NCI-H187 treated with DMSO at 0.1 percent for 48 hours (cell line): ENCODE measurements around the gene SMIM8.

Source experiments
- DNase-seq: peaks from one replicate; lab custom pipeline; 2025; lab: John Stamatoyannopoulos, UW

The SMIM8 gene

DNA sequence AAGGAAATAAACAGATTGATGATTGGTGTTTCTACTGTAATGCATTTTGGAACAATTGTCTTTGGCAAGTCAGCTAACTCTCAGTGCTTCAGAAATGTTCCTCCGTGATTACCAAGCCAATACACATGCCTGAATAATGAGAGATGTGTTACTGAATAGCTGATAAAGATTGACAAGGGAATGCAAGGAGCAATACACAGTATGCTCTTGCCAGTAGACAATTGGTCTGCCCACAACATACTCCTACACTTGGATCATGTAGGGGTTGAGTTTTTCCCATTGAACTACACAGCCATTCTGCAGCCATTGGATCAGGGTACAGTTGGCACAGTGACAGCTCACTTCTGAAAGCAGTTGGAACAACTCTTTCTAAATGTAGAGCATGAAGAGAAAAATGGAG lies 12.3 kb downstream of the SMIM8 start:
- DNase-seq, result no peak

DNA sequence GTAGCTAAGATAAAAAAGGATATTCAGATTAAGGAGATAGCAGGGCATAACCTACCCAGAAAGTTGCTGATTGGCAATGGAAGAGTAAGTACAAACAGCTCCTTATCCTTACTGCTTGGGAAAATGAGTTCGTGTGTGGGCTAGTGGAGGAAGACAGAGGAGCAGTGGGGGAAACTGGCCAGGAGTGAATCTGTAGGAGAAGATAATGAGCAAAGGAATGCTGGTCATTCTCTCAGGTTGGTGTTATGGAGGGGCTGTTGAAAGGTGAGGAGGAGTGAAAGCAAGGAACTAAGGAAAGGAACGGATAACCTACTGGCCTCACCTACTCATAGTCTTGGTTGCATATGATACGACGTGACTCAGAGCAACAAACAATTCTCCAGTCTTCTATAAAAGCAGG lies 14.0 kb downstream of the SMIM8 start:
- no peak for DNase-seq

GRCh38 chr6:87340230-87340629 lies 17.8 kb downstream of the SMIM8 start:
- no peak for DNase-seq

- no peak for DNase-seq
Observed at GRCh38 chr6:87341158-87341557, 18.8 kb downstream of the SMIM8 start.

- no peak for DNase-seq
Observed at GRCh38 chr6:87341899-87342298, 19.5 kb downstream of the SMIM8 start.

DNA sequence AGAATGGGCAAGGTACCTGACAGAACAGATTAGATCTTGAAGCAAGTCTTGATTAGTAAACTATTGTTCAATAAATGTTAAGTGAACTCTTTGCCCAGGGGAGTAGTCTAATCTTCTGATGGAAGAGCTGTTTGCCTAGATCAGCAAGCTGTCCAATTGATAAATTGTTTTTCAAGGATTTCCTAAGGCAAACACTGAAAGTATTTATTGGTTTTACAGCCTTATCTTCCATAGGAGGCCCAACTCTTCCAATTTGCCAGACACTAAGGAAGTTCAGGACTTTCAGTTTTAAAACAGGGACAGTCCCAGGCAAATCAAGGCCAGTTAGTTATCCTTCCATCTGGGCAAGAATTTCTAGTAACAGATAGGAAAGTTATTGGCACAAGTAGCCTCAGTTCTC lies 20.4 kb downstream of the SMIM8 start:
- DNase-seq, result no peak

DNA sequence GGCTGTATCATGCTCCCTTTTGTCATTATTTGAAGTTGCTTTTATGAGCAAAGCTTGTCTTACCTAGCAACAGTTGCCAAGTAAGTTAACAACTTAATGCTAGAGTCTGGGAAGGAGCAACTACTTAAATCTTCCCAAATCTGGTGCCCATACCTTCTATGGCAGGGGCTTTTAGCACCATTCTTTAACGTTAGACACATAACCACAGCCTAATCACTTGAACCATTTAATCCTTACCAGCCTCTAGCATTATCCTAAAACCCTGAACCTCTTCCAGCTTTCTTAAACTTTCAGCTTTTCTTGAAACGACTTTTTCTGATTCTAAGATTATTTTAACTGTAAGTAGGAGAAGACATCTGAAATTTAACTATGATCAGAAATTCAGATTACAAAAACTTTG lies 22.3 kb downstream of the SMIM8 start, which contains the start of gene C6orf163:
TSS of gene C6orf163 (plus strand) at position 83 of the 400 bp plus-strand sequence. CDS start at position 370, 287 bp downstream.
- no peak for DNase-seq

DNA sequence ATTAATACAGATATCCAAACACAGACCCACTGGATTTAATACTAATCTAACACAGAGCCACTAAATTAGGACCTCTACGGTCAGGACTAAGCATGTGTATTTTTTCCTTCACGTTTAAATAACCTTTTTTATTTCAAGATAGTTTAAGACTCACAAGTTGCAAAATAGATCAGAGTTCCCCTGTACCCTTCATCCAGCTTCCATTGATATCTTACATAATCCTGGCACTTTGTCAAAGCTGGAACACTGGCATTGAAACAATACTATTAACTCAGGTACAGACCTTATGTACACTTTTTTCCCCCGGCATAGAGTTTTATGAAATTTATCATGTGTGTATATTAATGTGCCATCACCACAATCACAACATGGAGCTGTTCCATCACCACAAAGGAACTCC lies 24.3 kb downstream of the SMIM8 start:
- no peak for DNase-seq

GRCh38 chr6:87349896-87350295 lies 27.5 kb downstream of the SMIM8 start:
- DNase-seq, result no peak

GRCh38 chr6:87350516-87350915 lies 28.1 kb downstream of the SMIM8 start:
- no peak for DNase-seq

GRCh38 chr6:87351583-87351982 lies 29.2 kb downstream of the SMIM8 start:
- DNase-seq, result no peak

- no peak for DNase-seq
Observed at GRCh38 chr6:87356181-87356580, 33.8 kb downstream of the SMIM8 start.

GRCh38 chr6:87357479-87358196 lies 35.2 kb downstream of the SMIM8 start:
- DNase-seq, result no peak

GRCh38 chr6:87364602-87365252 lies 42.3 kb downstream of the SMIM8 start:
- DNase-seq, result no peak

GRCh38 chr6:87366072-87366827 lies 43.9 kb downstream of the SMIM8 start:
- no peak for DNase-seq

DNA sequence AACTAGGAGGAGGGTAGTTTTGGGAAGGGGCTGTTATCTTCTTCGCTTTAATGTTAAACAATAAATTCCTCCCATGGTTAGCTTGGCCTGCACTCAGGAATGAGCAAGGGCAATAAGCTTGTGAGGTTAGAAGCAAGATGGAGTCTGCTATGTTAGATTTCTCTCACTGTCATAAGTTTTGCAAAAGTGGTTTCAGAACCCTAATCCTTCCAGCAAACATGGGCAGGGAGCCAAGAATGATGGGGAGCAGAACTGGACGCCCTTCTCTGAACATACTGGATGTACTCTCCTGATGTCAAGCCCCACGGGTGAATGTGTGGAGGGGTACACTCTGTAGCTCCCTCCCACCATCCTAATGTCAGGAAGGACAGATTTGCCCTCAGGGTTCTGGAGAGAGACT lies 44.5 kb downstream of the SMIM8 start:
- no peak for DNase-seq

GRCh38 chr6:87373377-87373776 lies 51.0 kb downstream of the SMIM8 start:
- DNase-seq, result no peak

DNA sequence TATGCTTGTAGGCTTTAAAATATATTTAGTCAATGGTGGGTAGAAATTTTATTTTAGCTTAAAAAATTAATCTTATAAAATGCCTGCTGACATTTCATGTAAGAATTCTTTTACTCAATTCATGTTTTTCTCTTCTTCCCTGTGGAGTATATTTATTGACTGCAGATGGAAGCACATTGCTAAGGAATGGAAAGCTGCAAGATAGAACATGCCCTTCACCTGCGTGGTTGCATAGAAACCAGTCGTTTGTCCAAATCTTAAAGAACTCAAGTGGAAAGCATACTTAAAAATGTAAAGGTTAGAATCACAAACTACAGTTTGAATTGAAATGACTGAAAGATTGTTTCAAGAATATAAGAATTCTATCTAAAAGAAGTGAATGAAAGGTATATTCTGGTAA lies 52.9 kb downstream of the SMIM8 start:
- DNase-seq, result no peak

DNA sequence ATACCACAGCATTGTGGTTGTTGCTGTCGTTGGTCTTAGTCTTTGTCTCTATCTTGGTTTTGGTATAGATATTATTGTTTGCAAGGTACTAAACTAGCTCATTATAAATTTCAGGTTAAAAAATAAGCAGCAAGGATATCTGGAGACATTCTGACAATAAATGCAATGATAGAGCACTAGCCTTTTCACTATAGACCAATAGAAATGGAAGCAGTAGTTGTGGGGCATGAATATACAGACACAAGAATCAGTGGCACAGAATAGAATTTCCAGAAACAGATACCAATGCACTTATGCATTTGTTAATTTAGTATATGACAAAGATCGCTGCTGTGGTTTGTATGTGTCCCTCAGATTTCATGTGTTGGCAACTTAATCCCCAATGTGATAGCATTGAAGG lies 54.3 kb downstream of the SMIM8 start:
- DNase-seq, result no peak

DNA sequence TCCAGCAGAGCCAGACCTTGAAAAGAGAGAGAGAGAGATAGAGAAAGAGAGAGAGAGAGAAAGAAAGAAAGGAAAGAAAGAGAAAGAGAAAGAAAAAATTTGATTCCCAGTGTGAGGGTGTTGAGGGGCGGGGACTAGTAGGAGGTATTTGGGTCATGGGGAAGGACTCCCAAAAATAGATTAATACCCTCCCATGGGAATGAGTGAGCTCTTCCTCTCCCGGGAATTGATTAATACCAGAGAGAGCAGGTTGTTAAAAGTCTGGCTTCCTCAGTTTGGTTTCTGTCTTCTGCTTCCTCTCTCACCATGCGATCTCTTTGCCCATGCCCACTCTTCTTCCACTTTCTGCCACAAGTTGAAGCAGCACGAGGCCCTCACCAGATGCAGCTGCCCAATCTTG lies 56.6 kb downstream of the SMIM8 start:
- no peak for DNase-seq

GRCh38 chr6:87382861-87383260 lies 60.5 kb downstream of the SMIM8 start:
- no peak for DNase-seq

- DNase-seq, result no peak
Observed at GRCh38 chr6:87384038-87384437, 61.6 kb downstream of the SMIM8 start.

GRCh38 chr6:87384449-87384848 lies 62.1 kb downstream of the SMIM8 start:
- DNase-seq, result no peak
